Memory B cell (primary cell): ENCODE measurements around the gene CCDC88C.
A peak's percentile ranks its signal among the peaks of the same experiment; 100 is the strongest.

Experiments
- ATAC-seq: fragments of 150-1000 bp; cut with Tn5 transposase; 2 replicates; pipeline ENCODE4 v1.10.0; 2021; ENCODE audit warnings: low read depth, mild to moderate bottlenecking, moderate library complexity
- DNase-seq, 2 donors: peaks; one replicate each; pipeline ENCODE4 v3.0.0; 2022; ENCODE audit warnings: low spot score in 2 of 2
- H3K27ac Mint-ChIP-seq: one replicate; pipeline ENCODE4 v1.8.0; 2022; ENCODE audit warnings: mild to moderate bottlenecking, moderate library complexity, mixed read lengths
- H3K27me3 Mint-ChIP-seq: one replicate; pipeline ENCODE4 v1.8.0; 2022; ENCODE audit warnings: mixed read lengths
- H3K36me3 Mint-ChIP-seq: one replicate; pipeline ENCODE4 v1.8.0; 2022; ENCODE audit warnings: mild to moderate bottlenecking, mixed read lengths
- H3K4me1 Mint-ChIP-seq: one replicate; pipeline ENCODE4 v1.8.0; 2022; ENCODE audit warnings: mixed read lengths
- H3K4me3 Mint-ChIP-seq: one replicate; pipeline ENCODE4 v1.8.0; 2022; ENCODE audit warnings: mild to moderate bottlenecking, moderate library complexity, mixed read lengths
- H3K9me3 Mint-ChIP-seq: one replicate; pipeline ENCODE4 v1.8.0; 2022; ENCODE audit warnings: mixed read lengths

The CCDC88C gene

DNA sequence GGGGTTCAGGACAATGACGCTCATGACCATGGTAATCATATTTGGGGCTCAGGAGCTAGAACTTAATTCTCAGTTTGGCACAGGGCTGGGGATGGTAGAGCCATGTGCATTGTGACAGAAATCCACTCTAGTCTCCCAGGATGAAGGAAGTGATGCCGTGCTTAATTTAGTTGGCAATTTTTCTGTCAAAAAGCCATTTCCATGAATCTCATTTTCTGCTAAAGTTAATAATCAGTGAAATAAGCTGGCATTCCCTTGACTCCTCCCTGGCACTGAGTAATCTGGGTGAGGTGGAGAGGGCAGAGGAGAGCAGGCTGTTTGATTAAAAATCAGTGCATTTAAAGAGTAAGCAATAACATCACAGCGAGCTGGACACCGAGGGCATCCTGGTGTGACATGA lies 128.2 kb downstream of the CCDC88C start:
- Mint-ChIP-seq H3K4me1 (peaks cover 10% of the 10 kb centered on the region), H3K27me3 (no peaks in the 10 kb centered on the region), H3K36me3 (peaks cover 41% of the 10 kb centered on the region), H3K27ac (no peak overlapping the region), H3K4me3 (no peak overlapping the region), H3K9me3 (no peaks in the 10 kb centered on the region)
- no peak for ATAC-seq
- DNase-seq, result no peak

DNA sequence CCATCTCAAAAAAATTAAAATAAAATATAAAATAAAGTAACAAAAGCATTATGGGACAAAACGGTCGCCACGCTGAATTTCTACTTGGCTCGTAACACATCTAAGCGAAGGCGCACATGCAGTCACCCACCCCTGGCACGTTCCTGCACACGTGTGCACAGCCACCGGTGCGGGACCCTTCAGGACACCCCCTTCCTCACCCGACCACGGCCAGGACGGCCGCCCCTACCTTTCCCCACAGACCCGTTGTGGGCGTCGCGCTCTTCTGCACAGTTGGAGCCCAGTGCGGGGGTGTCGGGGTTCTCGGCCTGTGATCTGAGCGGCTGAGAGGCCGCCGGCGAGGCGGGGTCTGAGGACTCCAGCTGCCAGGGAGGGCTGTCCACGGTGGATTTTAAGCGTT lies 128.7 kb downstream of the CCDC88C start:
- Mint-ChIP-seq H3K9me3 (no peaks in the 10 kb centered on the region), H3K36me3 (peaks cover 45% of the 10 kb centered on the region)

DNA sequence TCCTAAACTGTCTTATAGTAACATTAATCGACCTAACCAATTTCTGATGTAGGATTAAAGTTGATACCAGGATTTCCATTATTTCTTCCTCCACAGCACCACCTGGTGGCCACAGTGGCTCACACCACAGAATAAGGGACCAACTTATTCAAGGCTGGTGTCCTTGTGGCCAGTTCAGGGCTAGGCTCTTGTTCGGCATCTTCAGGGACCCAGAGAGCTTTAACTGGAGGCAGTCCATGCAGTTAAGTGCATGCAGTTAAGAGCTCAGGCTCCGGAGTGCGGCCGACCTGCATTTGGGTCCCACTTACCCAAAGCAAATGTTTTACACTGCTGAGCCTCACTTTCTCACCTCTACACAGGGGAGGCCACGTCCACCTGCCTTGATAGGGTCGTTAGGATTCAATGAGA lies 131.1 kb downstream of the CCDC88C start:
- peak; percentile 82 for ATAC-seq
- peaks cover 46% of the 10 kb centered on the region for H3K36me3 Mint-ChIP-seq

More for the DNA sequence above, 128.7 kb downstream of the CCDC88C start:
- H3K4me3 Mint-ChIP-seq, result no peak overlapping the region
- peaks cover 10% of the 10 kb centered on the region for H3K4me1 Mint-ChIP-seq
- DNase-seq, result no peak
- H3K27me3 Mint-ChIP-seq, result no peaks in the 10 kb centered on the region
- no peak overlapping the region for H3K27ac Mint-ChIP-seq
- no peak for ATAC-seq

DNA sequence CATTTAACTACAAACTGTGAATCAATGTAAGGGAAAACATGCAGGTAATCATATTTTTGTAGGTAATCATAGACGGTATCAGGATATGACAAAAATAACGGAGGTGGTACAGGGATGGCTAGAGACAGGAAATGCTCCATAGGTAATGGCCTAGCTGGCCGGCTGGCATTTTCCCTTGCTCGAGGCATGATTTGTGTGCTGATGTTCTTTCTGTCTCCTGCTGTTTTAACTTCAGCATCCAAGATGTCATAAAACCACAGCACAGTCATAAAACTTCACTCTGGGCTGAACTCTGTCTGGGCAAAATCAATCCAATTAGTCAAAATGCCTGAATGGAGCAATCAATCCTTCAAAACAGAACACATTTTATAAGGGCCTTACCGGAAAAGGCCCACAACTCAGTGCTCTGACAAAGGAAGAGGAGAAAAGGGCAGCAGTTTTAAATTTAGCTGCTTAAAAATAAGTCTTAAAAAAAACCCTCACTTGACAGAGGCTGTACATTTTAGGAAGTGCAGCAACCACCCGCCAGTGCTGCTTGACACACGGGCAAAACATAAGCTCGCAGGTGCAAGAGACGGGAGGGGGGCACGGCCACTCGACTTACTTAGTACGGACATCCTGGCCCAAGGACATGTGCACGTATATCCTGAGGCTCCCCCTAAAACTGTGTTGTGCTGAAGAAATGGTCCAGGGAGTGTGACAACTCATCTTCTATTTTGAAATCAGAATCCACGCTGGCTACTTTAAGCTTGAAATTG lies 132.7 kb downstream of the CCDC88C start:
- H3K27me3 Mint-ChIP-seq, result no peaks in the 10 kb centered on the region
- peaks cover 10% of the 10 kb centered on the region for H3K4me1 Mint-ChIP-seq
- peaks cover 40% of the 10 kb centered on the region for H3K36me3 Mint-ChIP-seq
- no peak for DNase-seq
- peak overlapping the region; percentile 38 for H3K27ac Mint-ChIP-seq
- H3K9me3 Mint-ChIP-seq, result no peaks in the 10 kb centered on the region
- no peak overlapping the region for H3K4me3 Mint-ChIP-seq
- ATAC-seq, result no peak

More for the DNA sequence above, 131.1 kb downstream of the CCDC88C start:
- Mint-ChIP-seq H3K4me3 (no peak overlapping the region), H3K27me3 (no peaks in the 10 kb centered on the region), H3K4me1 (peaks cover 10% of the 10 kb centered on the region), H3K27ac (peak overlapping the region; percentile 21), H3K9me3 (no peaks in the 10 kb centered on the region)
- DNase-seq, result peak; percentile 69 to 78

DNA sequence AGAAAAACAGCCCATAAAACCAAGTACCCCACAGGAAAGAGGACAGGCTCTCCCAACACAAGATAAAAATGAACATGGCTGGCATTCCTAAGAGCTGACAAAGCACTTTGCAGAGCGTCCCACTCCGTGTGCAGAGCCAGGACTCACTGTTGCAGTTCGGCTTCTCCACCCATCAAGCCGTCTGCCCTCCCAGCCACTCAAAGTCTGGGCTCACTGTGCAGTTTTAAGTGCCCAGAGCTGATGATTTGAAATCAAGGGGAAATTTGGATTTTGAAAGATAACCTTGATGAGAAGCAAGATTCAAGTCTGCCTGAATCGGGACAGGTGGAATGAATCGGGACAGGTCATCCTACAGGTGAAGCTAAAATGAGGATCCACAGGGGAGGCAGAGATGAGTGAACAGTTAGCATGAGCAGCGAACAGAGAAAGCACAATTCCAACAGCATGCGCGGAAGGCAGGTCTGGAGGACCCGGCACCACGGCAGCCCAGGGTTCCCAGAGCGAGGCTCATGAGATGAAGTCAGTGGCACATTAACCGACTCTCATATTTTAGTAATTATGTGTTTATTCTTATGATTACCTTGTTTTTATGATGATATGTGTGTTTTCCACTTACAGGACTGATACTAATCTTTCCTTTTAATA lies 133.4 kb downstream of the CCDC88C start:
- no peak overlapping the region for H3K4me3 Mint-ChIP-seq

DNA sequence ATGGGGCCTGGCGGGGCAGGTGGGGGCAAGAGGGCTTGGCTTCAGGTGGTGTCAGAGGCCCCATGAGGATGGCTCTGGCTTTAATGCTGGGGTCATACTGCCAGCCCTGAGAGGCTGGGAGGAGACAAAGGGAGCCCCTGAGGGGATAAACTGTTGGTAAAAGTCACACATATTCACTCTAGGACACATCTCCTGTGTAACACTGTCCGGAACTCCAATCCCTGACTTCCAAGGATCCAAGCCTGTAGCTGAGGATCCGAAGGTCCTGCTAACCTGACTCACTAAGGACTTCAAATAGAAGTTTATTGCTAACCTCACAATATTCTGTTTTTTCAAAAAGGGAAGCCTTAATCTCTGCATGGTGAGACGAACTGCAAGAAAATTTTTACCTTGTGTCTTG lies 134.0 kb downstream of the CCDC88C start:
- Mint-ChIP-seq H3K27ac (no peak overlapping the region), H3K4me1 (peaks cover 10% of the 10 kb centered on the region), H3K27me3 (no peaks in the 10 kb centered on the region), H3K4me3 (no peak overlapping the region), H3K9me3 (no peaks in the 10 kb centered on the region), H3K36me3 (peaks cover 30% of the 10 kb centered on the region)
- no peak for ATAC-seq
- no peak for DNase-seq

More for the DNA sequence above, 133.4 kb downstream of the CCDC88C start:
- no peaks in the 10 kb centered on the region for H3K27me3 Mint-ChIP-seq
- peaks cover 34% of the 10 kb centered on the region for H3K36me3 Mint-ChIP-seq
- H3K27ac Mint-ChIP-seq, result peak overlapping the region; percentile 38
- no peak for DNase-seq
- peaks cover 10% of the 10 kb centered on the region for H3K4me1 Mint-ChIP-seq
- no peaks in the 10 kb centered on the region for H3K9me3 Mint-ChIP-seq
- ATAC-seq, result no peak

DNA sequence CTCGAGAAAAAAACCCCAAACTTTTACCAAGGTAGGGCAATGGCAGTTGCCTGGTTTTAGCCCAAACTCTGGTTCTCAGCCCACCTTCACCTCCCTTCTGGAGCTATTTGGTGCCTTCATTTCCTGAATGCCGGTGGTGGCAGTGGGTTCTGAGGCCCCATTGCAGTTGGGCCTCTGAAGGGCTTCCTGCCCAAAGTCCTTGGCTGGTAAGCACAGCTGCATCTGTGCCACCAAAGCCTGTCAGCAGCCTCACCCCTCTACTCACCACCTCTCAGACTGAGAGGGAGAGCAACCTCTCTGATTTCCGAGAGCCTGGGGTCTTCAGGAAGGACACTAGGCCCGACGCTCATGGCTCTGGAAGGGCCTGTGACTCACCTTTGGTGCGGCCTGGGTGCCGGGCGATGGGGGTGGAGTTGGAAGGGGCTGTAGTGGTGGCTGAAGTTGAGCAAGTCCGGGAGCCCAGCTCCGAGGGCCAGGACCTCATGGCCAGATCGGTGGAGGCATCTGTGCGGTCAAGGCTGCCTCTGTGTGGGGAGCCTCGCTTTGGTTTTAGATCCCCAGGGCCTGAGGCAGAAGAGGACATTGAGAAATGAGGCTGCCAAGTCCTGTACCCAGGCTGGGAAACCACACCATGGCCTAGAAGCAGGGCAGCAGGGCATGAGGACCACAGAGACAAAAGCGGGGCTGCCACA lies 134.5 kb downstream of the CCDC88C start:
- no peak for DNase-seq
- Mint-ChIP-seq H3K36me3 (peaks cover 30% of the 10 kb centered on the region), H3K9me3 (no peaks in the 10 kb centered on the region)

DNA sequence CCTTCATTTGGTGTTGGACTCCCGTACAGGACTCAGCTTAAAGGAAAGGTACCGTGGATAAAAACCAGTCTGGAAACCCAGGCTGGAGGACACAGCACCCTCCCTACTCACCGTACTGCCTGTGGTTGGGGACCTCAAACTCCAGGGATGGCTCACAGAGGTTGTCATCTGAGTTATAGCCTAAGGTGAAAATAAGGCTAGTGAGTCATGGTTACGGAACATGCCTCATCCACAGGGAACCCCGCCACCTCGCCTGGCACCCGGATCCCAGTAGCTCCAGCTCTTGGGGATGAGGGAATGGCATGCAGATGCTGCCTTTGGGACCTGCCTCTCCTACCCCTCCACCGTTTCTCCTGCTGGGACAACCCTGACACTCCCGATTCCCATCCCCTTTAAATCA lies 136.3 kb downstream of the CCDC88C start:
- Mint-ChIP-seq H3K9me3 (no peaks in the 10 kb centered on the region), H3K4me1 (peaks cover 8% of the 10 kb centered on the region), H3K4me3 (no peak overlapping the region), H3K36me3 (peaks cover 30% of the 10 kb centered on the region), H3K27ac (no peak overlapping the region), H3K27me3 (no peaks in the 10 kb centered on the region)
- DNase-seq (no peak), ATAC-seq (no peak)

More for the DNA sequence above, 134.5 kb downstream of the CCDC88C start:
- Mint-ChIP-seq H3K27me3 (no peaks in the 10 kb centered on the region), H3K4me1 (peaks cover 10% of the 10 kb centered on the region), H3K27ac (no peak overlapping the region), H3K4me3 (no peak overlapping the region)
- no peak for ATAC-seq

DNA sequence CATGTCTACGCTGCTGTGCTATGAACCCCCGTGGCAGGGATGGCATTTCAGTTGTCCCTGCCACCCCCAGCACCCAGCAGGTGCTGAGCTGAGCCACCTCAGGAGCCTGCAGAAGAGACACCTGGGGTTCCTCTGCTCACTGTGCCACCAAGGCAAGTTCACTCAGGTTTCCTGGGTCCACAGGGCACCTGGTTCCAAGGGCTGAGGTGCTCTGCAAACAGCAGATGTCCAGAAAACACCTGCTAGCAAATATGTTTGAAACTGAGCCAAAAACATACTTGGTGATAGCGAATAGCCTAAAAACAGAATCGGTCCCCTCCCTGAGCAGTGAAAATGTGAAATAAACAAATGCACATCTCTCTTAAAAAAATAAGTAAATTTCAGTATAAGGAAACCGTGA lies 137.5 kb downstream of the CCDC88C start:
- Mint-ChIP-seq H3K4me3 (no peak overlapping the region), H3K27ac (no peak overlapping the region), H3K4me1 (peaks cover 2% of the 10 kb centered on the region), H3K27me3 (no peaks in the 10 kb centered on the region), H3K9me3 (no peaks in the 10 kb centered on the region), H3K36me3 (peaks cover 26% of the 10 kb centered on the region)
- ATAC-seq, result no peak
- DNase-seq, result no peak

DNA sequence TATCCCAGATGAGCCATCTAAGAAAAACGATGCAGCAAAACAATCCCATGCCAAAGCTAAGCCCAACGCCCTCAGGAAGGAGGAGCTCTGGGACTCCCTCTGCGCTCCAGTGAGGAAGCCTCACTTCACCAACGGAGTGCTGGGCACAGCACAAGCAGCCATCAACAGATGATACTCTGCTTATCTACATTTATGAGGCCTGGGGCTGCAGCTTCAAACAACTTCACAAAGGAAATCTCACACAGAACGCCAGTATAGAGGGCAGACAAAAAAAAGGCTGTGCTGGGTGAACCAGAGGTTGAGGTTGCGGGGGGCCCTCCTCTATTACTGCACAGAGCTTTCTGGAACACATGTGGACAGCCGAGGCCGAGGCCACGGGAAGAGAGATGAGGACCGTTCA lies 138.3 kb downstream of the CCDC88C start:
- ATAC-seq (no peak), DNase-seq (no peak)
- Mint-ChIP-seq H3K9me3 (no peaks in the 10 kb centered on the region), H3K4me1 (no peaks in the 10 kb centered on the region), H3K4me3 (no peak overlapping the region), H3K27ac (no peak overlapping the region), H3K27me3 (no peaks in the 10 kb centered on the region), H3K36me3 (peaks cover 29% of the 10 kb centered on the region)

DNA sequence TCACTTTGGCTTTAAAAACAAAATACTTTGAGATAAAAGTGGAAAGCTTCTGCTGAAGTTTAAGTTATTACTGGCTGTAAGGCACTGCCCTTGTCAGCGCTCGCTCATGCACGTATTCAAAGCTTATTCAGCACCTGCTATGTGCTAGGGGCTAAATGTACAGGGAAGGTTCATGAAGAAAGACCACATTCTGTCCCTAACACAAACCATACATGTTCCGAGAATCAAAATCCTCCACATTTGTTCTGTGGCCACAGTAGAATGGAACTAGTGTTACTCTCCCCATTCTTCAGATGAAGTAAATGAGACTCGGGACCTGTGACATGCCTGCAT lies 139.3 kb downstream of the CCDC88C start:
- H3K27me3 Mint-ChIP-seq, result no peaks in the 10 kb centered on the region
- ATAC-seq, result no peak
- no peak overlapping the region for H3K27ac Mint-ChIP-seq
- H3K36me3 Mint-ChIP-seq, result peaks cover 28% of the 10 kb centered on the region
- H3K4me3 Mint-ChIP-seq, result no peak overlapping the region
- H3K9me3 Mint-ChIP-seq, result no peaks in the 10 kb centered on the region
- no peak for DNase-seq
- H3K4me1 Mint-ChIP-seq, result no peaks in the 10 kb centered on the region

DNA sequence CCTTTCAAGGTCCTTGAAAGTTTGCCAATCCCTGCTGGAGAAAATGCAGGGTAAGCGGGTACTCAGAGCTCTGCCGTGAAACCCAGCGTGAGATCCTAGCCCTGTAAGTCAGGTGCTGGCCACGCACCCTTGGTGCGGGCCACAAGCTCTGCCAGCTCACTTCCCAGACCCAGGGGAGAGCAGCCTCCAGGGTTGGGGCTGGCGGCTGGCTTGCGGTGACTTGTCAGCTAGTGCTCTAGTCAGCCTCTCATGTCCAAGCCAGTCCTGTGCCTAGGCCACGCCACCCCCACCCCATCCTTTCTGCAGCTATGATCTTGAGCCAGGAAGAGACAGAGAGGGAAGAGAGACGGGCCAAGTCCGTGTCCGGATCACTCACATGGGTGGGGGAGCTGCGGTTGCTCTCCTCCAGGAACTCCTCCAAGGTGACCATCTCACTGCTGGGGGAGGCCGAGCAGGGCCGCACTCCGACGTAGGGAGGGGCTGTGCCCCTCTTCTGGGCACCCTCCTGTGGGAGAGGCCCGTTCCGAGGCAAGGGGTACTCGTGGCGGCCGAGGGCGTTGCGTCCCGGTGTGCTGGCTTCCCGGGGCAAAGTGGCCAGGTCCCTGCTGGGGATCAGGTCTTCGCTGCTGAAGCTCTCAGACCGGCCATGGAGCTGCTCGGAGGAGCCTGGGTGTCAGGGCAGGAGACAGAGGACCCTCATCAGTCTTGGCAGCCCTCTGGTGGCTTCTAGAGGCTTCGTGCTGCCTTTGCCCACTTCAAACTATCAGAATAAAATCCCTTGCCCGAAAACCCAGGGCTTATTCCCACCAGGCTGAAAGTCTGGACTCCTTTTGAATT lies 139.9 kb downstream of the CCDC88C start:
- Mint-ChIP-seq H3K27ac (no peak overlapping the region), H3K4me1 (no peaks in the 10 kb centered on the region), H3K27me3 (no peaks in the 10 kb centered on the region), H3K36me3 (peaks cover 23% of the 10 kb centered on the region), H3K4me3 (no peak overlapping the region), H3K9me3 (no peaks in the 10 kb centered on the region)
- DNase-seq, result no peak
- no peak for ATAC-seq

DNA sequence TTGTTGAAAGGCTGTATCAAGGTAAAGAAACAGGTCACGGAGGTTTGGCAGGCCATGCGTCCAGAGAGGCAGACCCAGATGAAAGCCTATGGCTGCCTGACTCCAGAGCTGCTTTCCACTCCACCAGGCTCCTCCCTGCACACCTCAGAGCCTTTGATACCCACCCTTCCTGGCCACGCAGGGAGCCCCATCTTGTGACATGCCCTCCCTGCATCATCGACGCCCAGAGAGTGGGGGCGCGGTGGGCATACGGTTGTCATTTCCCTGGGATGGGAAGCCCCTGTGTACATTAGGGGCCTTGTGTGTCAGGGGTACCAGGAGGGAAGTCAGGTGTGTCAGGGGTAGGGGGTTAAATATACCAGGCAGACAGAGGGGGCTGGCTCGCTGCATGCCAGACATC lies 142.8 kb downstream of the CCDC88C start:
- peaks cover 22% of the 10 kb centered on the region for H3K36me3 Mint-ChIP-seq
- no peak for DNase-seq
- H3K27ac Mint-ChIP-seq, result no peak overlapping the region
- no peak for ATAC-seq
- H3K9me3 Mint-ChIP-seq, result no peaks in the 10 kb centered on the region
- H3K4me1 Mint-ChIP-seq, result no peaks in the 10 kb centered on the region
- H3K4me3 Mint-ChIP-seq, result no peak overlapping the region
- no peaks in the 10 kb centered on the region for H3K27me3 Mint-ChIP-seq

DNA sequence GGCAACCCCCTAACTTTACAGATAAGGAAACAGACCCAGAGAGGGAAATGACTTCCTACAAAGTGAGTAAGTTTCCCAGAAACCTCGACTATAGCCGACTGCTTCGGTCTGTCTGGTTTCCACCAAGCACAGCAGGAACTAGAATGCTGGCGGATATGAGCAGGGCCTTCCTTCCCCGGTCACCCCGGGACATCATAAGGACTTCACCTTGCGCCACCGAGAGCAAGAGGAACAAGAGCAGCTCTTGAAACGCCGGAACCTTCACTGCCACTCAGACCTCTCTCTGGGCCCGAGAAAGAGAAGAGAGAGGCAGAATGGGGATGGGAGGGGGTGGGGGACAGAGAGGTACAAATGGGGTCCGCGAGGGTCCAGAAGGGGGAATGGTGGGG lies 143.7 kb downstream of the CCDC88C start:
- Mint-ChIP-seq H3K36me3 (peaks cover 30% of the 10 kb centered on the region), H3K27ac (no peak overlapping the region), H3K4me3 (no peak overlapping the region), H3K4me1 (peaks cover 3% of the 10 kb centered on the region), H3K9me3 (no peaks in the 10 kb centered on the region), H3K27me3 (no peaks in the 10 kb centered on the region)
- DNase-seq, result no peak
- no peak for ATAC-seq
